B cell (primary cell): ENCODE results near the gene EHD3. TPM values are rescaled to one million over a fixed set of nuclear protein-coding genes. Genes with fewer than 3 reads are reported as not detected.
A peak's percentile ranks its signal among the peaks of the same experiment; 100 is the strongest.

Experiments
- ATAC-seq: fragments of 200-7000 bp; cut with Tn5 transposase; one replicate; pipeline ENCODE4 v1.10.0; 2021; ENCODE audit warnings: low read depth, mild to moderate bottlenecking, moderate number of reproducible peaks, moderate library complexity
- CTCF ChIA-PET: fragments of 350-600 bp; sonication (Branson Sonifier 250); formaldehyde crosslinking; loops from one replicate; lab custom pipeline; 2021; ENCODE audit warnings: antibody characterized with exemption, inconsistent platforms; lab: Charles Lee
- POLR2A ChIA-PET: fragments of 350-600 bp; sonication (Branson Sonifier 250); formaldehyde crosslinking; loops from one replicate; lab custom pipeline; 2021; ENCODE audit warnings: antibody characterized with exemption; lab: Charles Lee
- DNase-seq: peaks from one replicate; pipeline ENCODE4 v3.0.0; 2013
- H2AFZ ChIP-seq: 2 replicates; pipeline ENCODE4 v1.6.1; 2012; ENCODE audit warnings: mild to moderate bottlenecking, low read depth, low read length; ENCODE audit not compliant: insufficient read depth, poor library complexity, severe bottlenecking
- H3K27ac ChIP-seq, 2 donors: 1 replicate in 1 of 2; 2 replicates in 1 of 2; pipeline ENCODE4 v1.5.1; 2012 to 2013; ENCODE audit warnings: low read length in 2 of 2, mild to moderate bottlenecking in 2 of 2, moderate library complexity in 1 of 2
- H3K27me3 ChIP-seq, 4 experiments: fragments of 200-600 bp in 1 of 4; sonication (generic) in 1 of 4; replicated peaks in 1 of 4; 1 replicate in 2 of 4; 2 replicates in 2 of 4; pipeline versions ENCODE4 v1.6.1 to v1.7.0; 2013 to 2016; ENCODE audit warnings: low read length in 3 of 4, mild to moderate bottlenecking in 2 of 4, mixed read lengths in 1 of 4, moderate library complexity in 1 of 4; ENCODE audit not compliant: insufficient read depth in 4 of 4, control insufficient read depth in 3 of 4; ENCODE audit errors: control extremely low read depth in 1 of 4
- H3K36me3 ChIP-seq, 2 experiments: replicated peaks in 1 of 2; 1 replicate in 1 of 2; 2 replicates in 1 of 2; pipeline versions ENCODE4 v1.6.1 to v1.7.1; 2013; ENCODE audit warnings: low read length in 1 of 2; ENCODE audit not compliant: insufficient read depth in 2 of 2, control insufficient read depth in 1 of 2; ENCODE audit errors: control extremely low read depth in 1 of 2, extremely low read depth in 1 of 2
- H3K4me1 ChIP-seq, 2 donors: fragments of 200-600 bp in 1 of 2; sonication (generic) in 1 of 2; 1 replicate in 1 of 2; 2 replicates in 1 of 2; pipeline versions ENCODE4 v1.5.1 to v1.6.1; 2013 to 2017; ENCODE audit warnings: low read length in 2 of 2; ENCODE audit not compliant: control insufficient read depth in 2 of 2, insufficient read depth in 2 of 2
- H3K4me2 ChIP-seq: replicated peaks from 2 replicates; pipeline ENCODE3; 2012; ENCODE audit warnings: mild to moderate bottlenecking, low read depth, low read length; ENCODE audit not compliant: poor library complexity, severe bottlenecking
- H3K4me3 ChIP-seq, 5 experiments: fragments of 200-600 bp in 1 of 5; sonication (generic) in 1 of 5; 1 replicate in 3 of 5; 2 replicates in 2 of 5; pipeline versions ENCODE4 v1.5.1 to v1.7.0; 2011 to 2016; ENCODE audit warnings: low read length in 4 of 5, mild to moderate bottlenecking in 4 of 5, low read depth in 2 of 5, control low read depth in 1 of 5, moderate library complexity in 1 of 5; ENCODE audit not compliant: insufficient read depth in 1 of 5; ENCODE audit errors: control extremely low read depth in 1 of 5, extremely low read depth in 1 of 5
- H3K79me2 ChIP-seq: fragments of 200-600 bp; sonication (generic); one replicate; pipeline ENCODE4 v1.6.0; 2016; ENCODE audit warnings: low read length; ENCODE audit not compliant: control insufficient read depth, insufficient read depth
- H3K9ac ChIP-seq: fragments of 200-600 bp; sonication (generic); 2 replicates; pipeline ENCODE4 v1.6.1; 2017; ENCODE audit warnings: mild to moderate bottlenecking, low read length, moderate library complexity
- H3K9me3 ChIP-seq, 3 donors: one replicate each; pipeline versions ENCODE4 v1.6.1 to v1.7.1; 2013; ENCODE audit warnings: low read length in 2 of 3; ENCODE audit not compliant: control insufficient read depth in 2 of 3, insufficient read depth in 1 of 3; ENCODE audit errors: control extremely low read depth in 1 of 3
- H4K20me1 ChIP-seq: 2 replicates; pipeline ENCODE4 v1.6.0; 2012; ENCODE audit warnings: mild to moderate bottlenecking, low read length; ENCODE audit not compliant: insufficient read depth, control insufficient read depth, poor library complexity, severe bottlenecking
- H3K27ac Mint-ChIP-seq: one replicate; pipeline ENCODE4 v1.8.0; 2021; ENCODE audit warnings: mixed read lengths
- H3K27me3 Mint-ChIP-seq: one replicate; pipeline ENCODE4 v1.8.0; 2021; ENCODE audit warnings: mixed read lengths
- H3K4me1 Mint-ChIP-seq: one replicate; pipeline ENCODE4 v1.8.0; 2021; ENCODE audit warnings: mixed read lengths
- H3K4me3 Mint-ChIP-seq: one replicate; pipeline ENCODE4 v1.8.0; 2021; ENCODE audit warnings: mixed read lengths
- H3K9me3 Mint-ChIP-seq: one replicate; pipeline ENCODE4 v1.8.0; 2022; ENCODE audit warnings: mixed read lengths; ENCODE audit not compliant: insufficient read depth
- EZH2 ChIP-seq: IDR thresholded peaks from 2 replicates; pipeline ENCODE4 v1.6.1; 2012; ENCODE audit warnings: borderline replicate concordance, low read depth, mild to moderate bottlenecking, moderate library complexity, low read length; ENCODE audit not compliant: insufficient read depth, poor library complexity, severe bottlenecking
- WGBS: methylation state at CpG from one replicate; pipeline ENCODE4 v1.1.5; 2013; ENCODE audit warnings: missing lambda C conversion rate; ENCODE audit not compliant: insufficient coverage; 5-methylcytosine and 5-hydroxymethylcytosine counted together
- intact Hi-C: fragments of 100-400 bp; cut with micrococcal nuclease; formaldehyde crosslinking; loops from one replicate; pipeline ENCODE4 v1.10.0; 2022
- polyA plus RNA-seq: library from polyadenylated mRNA; depleted of rRNA; stranded (reverse); fragments of >200 nt; gene quantifications from 2 replicates; pipeline ENCODE4 v1.2.3, GENCODE V29; 2012
- total RNA-seq, 2 donors: library from RNA; stranded (reverse); fragments of 120-200 nt in 1 of 2; gene quantifications; 1 replicate in 1 of 2; 2 replicates in 1 of 2; pipeline versions ENCODE4 v1.2.3 to v1.2.4, GENCODE V29; 2013 to 2022
- TF ChIP-seq, protein P1 (sequence below): fragments of 200-600 bp; IDR thresholded peaks from one replicate; pipeline ENCODE4 v1.8.0; 2022; ENCODE audit warnings: antibody characterized with exemption, mild to moderate bottlenecking

Gene EHD3
- total and polyA plus RNA-seq, 2 donors (not counting 1 experiment from before 2014, with no cell fraction given) = 19.0 to 60.5 TPM

DNA sequence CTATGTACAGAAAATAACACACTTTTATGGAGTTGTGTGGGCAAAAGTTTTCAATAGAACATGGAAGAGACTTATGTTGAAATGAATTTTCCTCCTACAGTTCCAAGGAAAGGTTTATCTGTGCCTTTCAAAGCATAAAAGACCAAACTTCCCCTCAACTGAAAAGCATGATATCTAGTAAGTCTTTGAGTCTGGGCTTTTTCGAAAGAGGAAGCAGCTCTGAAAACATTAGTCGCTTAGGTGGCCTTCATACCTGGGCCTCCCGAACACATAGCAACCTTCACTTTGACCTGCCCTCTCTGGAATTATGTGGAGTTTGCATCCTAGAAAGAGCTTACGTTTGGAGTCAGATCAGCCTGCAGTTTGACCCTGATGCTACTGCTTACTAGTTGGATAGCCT is 11.9 kb upstream of the EHD3 start:
- Histone ChIP-seq H3K36me3 (no peaks in the 10 kb centered on the region), H3K9me3 (no peaks in the 10 kb centered on the region), H2AFZ (peak overlapping the region; percentile 63), H3K9ac (peak overlapping the region; percentile 36), H3K79me2 (no peaks in the 10 kb centered on the region), H3K27ac (peak overlapping the region; percentile 74 to 93), H3K27me3 (no peaks in the 10 kb centered on the region), H3K4me2 (peak overlapping the region; percentile 58), H3K4me3 (peak overlapping the region in 1 of 5 experiments; percentile 35), H3K4me1 (peaks cover 61 to 62% of the 10 kb centered on the region in 2 donors), H4K20me1 (no peaks in the 10 kb centered on the region)
- ChIA-PET POLR2A (interaction anchor here (0.5 to 1.0 kb wide), 3 partner anchors 34 to 1076 kb away, joined by 5 read pairs; partner anchors contain the start of gene YPEL5), CTCF (interaction anchor here (1.0 kb wide), 1 partner anchor 52 kb away, joined by 3 read pairs; no protein-coding TSS in a partner anchor)
- no CpG with 5 or more reads among the region's 4 CpGs for WGBS
- intact Hi-C loops = no loop called here
- Mint-ChIP-seq H3K4me3 (peak overlapping the region; percentile 69), H3K27me3 (no peaks in the 10 kb centered on the region), H3K9me3 (no peaks in the 10 kb centered on the region), H3K27ac (peak overlapping the region; percentile 96), H3K4me1 (peaks cover 69% of the 10 kb centered on the region)
- peak; percentile 71 for DNase-seq
- TF ChIP-seq, protein P1, sequence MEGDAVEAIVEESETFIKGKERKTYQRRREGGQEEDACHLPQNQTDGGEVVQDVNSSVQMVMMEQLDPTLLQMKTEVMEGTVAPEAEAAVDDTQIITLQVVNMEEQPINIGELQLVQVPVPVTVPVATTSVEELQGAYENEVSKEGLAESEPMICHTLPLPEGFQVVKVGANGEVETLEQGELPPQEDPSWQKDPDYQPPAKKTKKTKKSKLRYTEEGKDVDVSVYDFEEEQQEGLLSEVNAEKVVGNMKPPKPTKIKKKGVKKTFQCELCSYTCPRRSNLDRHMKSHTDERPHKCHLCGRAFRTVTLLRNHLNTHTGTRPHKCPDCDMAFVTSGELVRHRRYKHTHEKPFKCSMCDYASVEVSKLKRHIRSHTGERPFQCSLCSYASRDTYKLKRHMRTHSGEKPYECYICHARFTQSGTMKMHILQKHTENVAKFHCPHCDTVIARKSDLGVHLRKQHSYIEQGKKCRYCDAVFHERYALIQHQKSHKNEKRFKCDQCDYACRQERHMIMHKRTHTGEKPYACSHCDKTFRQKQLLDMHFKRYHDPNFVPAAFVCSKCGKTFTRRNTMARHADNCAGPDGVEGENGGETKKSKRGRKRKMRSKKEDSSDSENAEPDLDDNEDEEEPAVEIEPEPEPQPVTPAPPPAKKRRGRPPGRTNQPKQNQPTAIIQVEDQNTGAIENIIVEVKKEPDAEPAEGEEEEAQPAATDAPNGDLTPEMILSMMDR = no peak
- no peak for TF ChIP-seq EZH2
- peak; percentile 8 for ATAC-seq

- no peak for TF ChIP-seq EZH2
- TF ChIP-seq, protein P1 = no peak
- Histone ChIP-seq H3K9me3 (no peaks in the 10 kb centered on the region), H3K4me2 (no peak overlapping the region), H3K4me3 (no peak overlapping the region), H3K27me3 (no peaks in the 10 kb centered on the region), H3K79me2 (no peaks in the 10 kb centered on the region), H3K36me3 (no peaks in the 10 kb centered on the region), H2AFZ (no peak overlapping the region), H3K9ac (no peak overlapping the region), H3K27ac (peak overlapping the region in 1 of 2 donors; percentile 93), H4K20me1 (no peaks in the 10 kb centered on the region), H3K4me1 (peaks cover 55 to 57% of the 10 kb centered on the region in 2 donors)
- H3K27ac Mint-ChIP-seq = peak overlapping the region; percentile 96
- POLR2A ChIA-PET = interaction anchor here (0.7 kb wide), 1 partner anchor 13 kb away, joined by 4 read pairs; no protein-coding TSS in a partner anchor
- DNase-seq (no peak), ATAC-seq (no peak)
- WGBS = 38% methylated on average over 2 of the region's 4 CpGs
- no peak overlapping the region for H3K4me3 Mint-ChIP-seq
- peaks cover 69% of the 10 kb centered on the region for H3K4me1 Mint-ChIP-seq
- intact Hi-C loops = no loop called here
- no peaks in the 10 kb centered on the region for H3K9me3 Mint-ChIP-seq
- no peaks in the 10 kb centered on the region for H3K27me3 Mint-ChIP-seq
- CTCF ChIA-PET = interaction anchor here (0.7 to 0.9 kb wide), 4 partner anchors 9 to 70 kb away, joined by 3 to 5 read pairs (median 3); partner anchors contain the start of gene EHD3
Observed at GRCh38 chr2:31223026-31223425, 10.9 kb upstream of the EHD3 start.
